Measurements from ENCODE around the gene TAOK1. TPM values are rescaled to one million over a fixed set of nuclear protein-coding genes. Genes with fewer than 3 reads are reported as not detected.
"Not testable (repeated sequence)": the region's sequence is repeated elsewhere in the genome, so short reads cannot be mapped to it uniquely, and the experiment has no call there.

The TAOK1 gene
- total RNA-seq, 3 donors from 2014 or later (not counting 1 experiment from before 2014, with no cell fraction given), result 55.4 to 76.9 (median 70.0) TPM

DNA sequence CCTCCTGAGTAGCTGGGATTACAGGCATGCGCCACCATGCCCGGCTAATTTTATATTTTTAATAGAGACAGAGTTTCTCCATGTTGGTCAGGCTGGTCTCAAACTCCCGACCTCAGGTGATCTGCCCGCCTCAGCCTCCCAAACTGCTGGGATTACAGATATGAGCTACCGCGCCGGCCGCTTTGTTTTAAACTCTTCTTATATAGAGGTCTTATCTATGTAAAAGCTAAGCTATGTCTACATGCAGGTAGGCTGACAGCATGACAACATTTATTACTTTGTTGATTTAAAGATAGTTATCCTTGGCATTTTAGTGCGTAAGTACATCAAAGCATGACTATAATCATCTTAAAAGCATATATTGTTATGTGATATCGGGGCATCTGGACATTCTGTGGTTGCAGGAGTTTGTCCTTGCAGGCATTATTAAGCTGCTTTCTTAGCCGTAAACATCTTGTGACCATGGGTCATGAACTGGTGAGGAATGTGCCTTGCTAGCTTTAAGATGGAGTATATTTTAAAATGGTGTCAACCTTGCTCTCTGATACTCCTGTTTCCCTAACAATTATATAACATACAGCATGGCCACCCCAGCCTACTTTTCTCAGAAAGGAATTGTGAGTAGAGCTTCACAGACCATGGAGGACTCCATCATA is 45.8 kb upstream of the TAOK1 start:
- no peaks in the 10 kb centered on the region for H3K36me3 Mint-ChIP-seq
- WGBS (ENCODE audit: insufficient coverage), result 100% methylated on average over 5 of the region's 11 CpGs
- TF ChIP-seq, protein P1, sequence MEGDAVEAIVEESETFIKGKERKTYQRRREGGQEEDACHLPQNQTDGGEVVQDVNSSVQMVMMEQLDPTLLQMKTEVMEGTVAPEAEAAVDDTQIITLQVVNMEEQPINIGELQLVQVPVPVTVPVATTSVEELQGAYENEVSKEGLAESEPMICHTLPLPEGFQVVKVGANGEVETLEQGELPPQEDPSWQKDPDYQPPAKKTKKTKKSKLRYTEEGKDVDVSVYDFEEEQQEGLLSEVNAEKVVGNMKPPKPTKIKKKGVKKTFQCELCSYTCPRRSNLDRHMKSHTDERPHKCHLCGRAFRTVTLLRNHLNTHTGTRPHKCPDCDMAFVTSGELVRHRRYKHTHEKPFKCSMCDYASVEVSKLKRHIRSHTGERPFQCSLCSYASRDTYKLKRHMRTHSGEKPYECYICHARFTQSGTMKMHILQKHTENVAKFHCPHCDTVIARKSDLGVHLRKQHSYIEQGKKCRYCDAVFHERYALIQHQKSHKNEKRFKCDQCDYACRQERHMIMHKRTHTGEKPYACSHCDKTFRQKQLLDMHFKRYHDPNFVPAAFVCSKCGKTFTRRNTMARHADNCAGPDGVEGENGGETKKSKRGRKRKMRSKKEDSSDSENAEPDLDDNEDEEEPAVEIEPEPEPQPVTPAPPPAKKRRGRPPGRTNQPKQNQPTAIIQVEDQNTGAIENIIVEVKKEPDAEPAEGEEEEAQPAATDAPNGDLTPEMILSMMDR (IDR thresholded peaks at IDR 0.05), result no peak

DNA sequence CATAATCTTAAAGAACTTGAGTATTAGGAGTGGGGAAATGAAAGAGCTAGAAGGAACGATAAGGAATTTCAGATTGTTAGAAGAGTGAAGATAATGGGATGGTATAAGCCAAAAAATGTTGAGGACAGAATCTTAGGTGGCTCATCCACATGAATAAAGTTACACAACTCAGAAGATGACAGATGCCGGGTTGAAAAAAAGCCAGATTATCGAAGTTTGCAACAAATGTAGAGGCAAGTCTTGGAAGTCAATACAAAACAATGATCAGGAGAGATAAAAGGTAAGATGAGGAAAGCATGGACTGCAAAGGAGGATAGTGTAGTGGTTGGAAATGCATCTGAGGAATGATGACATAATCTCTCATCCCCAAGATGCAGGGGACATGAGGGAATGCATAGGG is 45.1 kb upstream of the TAOK1 start:
- intact Hi-C loops (cut with micrococcal nuclease), result no loop called here
- Histone ChIP-seq H3K27ac (ENCODE audit: low read length) (no peak overlapping the region), H3K4me3 (ENCODE audit: low read length) (no peak overlapping the region), H3K4me1 (ENCODE audit: control insufficient read depth, insufficient read depth, low read length) (no peaks in the 10 kb centered on the region), H3K27me3 (ENCODE audit: control insufficient read depth, insufficient read depth, low read length) (no peaks in the 10 kb centered on the region), H3K36me3 (ENCODE audit: control insufficient read depth, insufficient read depth, low read length) (no peaks in the 10 kb centered on the region), H3K9me3 (ENCODE audit: control insufficient read depth, insufficient read depth, low read length) (no peaks in the 10 kb centered on the region)
- ATAC-seq, result no peak
- Mint-ChIP-seq H3K4me1 (no peaks in the 10 kb centered on the region), H3K9me3 (no peaks in the 10 kb centered on the region), H3K4me3 (no peak overlapping the region), H3K36me3 (no peaks in the 10 kb centered on the region), H3K27me3 (ENCODE audit: low read depth in 2 of 2) (peaks cover 5 to 9% of the 10 kb centered on the region in 2 donors), H3K27ac (no peak overlapping the region)
- 89% methylated on average over 3 of the region's 3 CpGs for WGBS (ENCODE audit: insufficient coverage)
- TF ChIP-seq, protein P1 (IDR thresholded peaks at IDR 0.05), result no peak
- no peak for DNase-seq

More for the DNA sequence above, 45.8 kb upstream of the TAOK1 start:
- ATAC-seq (no peak), DNase-seq (no peak)
- no peaks in the 10 kb centered on the region for H3K9me3 ChIP-seq (ENCODE audit: control insufficient read depth, insufficient read depth, low read length)
- no peaks in the 10 kb centered on the region for H3K27me3 ChIP-seq (ENCODE audit: control insufficient read depth, insufficient read depth, low read length)
- H3K4me3 ChIP-seq (ENCODE audit: low read length), result no peak overlapping the region
- H3K9me3 Mint-ChIP-seq, result no peaks in the 10 kb centered on the region
- no peak overlapping the region for H3K27ac ChIP-seq (ENCODE audit: low read length)
- H3K27ac Mint-ChIP-seq, result no peak overlapping the region
- H3K27me3 Mint-ChIP-seq (ENCODE audit: low read depth in 2 of 2), result peaks cover 5 to 9% of the 10 kb centered on the region in 2 donors
- intact Hi-C loops (cut with micrococcal nuclease), result no loop called here
- H3K4me3 Mint-ChIP-seq, result no peak overlapping the region
- no peaks in the 10 kb centered on the region for H3K36me3 ChIP-seq (ENCODE audit: control insufficient read depth, insufficient read depth, low read length)
- H3K4me1 ChIP-seq (ENCODE audit: control insufficient read depth, insufficient read depth, low read length), result no peaks in the 10 kb centered on the region
- no peaks in the 10 kb centered on the region for H3K4me1 Mint-ChIP-seq

DNA sequence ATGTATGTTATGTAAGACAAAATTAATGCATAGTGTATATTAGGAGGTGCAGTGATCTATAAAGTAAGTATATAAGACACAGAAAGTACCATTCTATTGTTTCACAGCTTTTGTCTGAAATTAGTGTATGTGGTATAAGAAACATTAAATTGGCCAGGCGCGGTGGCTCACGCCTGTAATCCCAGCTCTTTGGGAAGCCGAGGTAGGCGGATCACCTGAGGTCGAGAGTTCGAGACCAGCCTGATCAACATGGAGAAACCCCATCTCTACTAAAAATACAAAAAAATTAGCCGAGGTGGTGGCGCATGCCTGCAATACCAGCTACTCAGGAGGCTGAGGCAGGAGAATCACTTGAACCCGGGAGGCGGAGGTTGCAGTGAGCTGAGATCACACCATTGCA is 44.7 kb upstream of the TAOK1 start:
- H3K9me3 Mint-ChIP-seq; H3K4me3 Mint-ChIP-seq; H3K27ac ChIP-seq (ENCODE audit: low read length); H3K9me3 ChIP-seq (ENCODE audit: control insufficient read depth, insufficient read depth, low read length); H3K27me3 ChIP-seq (ENCODE audit: control insufficient read depth, insufficient read depth, low read length); H3K4me1 Mint-ChIP-seq; ATAC-seq; H3K4me1 ChIP-seq (ENCODE audit: control insufficient read depth, insufficient read depth, low read length); intact Hi-C loops (cut with micrococcal nuclease); H3K27ac Mint-ChIP-seq; H3K4me3 ChIP-seq (ENCODE audit: low read length); DNase-seq; H3K27me3 Mint-ChIP-seq (ENCODE audit: low read depth in 2 of 2); H3K36me3 Mint-ChIP-seq; H3K36me3 ChIP-seq (ENCODE audit: control insufficient read depth, insufficient read depth, low read length): not testable (repeated sequence)
- WGBS (ENCODE audit: insufficient coverage), result 94% methylated on average over 11 of the region's 11 CpGs

DNA sequence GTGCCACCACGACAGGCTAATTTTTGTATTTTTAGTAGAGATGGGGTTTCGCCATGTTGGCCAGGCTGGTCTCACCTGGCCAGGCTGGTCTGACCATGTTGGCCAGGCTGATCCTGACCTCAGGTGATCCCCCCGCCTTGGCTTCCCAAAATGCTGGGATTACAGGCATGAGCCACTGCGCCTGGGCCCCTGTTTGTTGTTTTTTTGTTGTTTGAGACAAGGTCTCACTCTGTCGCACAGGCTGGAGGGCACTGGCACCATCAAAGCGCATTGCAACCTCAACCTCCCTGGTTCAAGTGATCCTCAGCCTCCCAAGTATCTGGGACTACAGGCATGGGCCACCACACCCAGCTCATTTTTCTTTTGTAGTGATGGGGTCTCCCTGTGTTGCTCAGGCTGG is 43.7 kb upstream of the TAOK1 start:
- Histone ChIP-seq H3K4me1 (ENCODE audit: control insufficient read depth, insufficient read depth, low read length) (no peaks in the 10 kb centered on the region), H3K27ac (ENCODE audit: low read length) (no peak overlapping the region), H3K4me3 (ENCODE audit: low read length) (no peak overlapping the region), H3K36me3 (ENCODE audit: control insufficient read depth, insufficient read depth, low read length) (no peaks in the 10 kb centered on the region), H3K9me3 (ENCODE audit: control insufficient read depth, insufficient read depth, low read length) (no peaks in the 10 kb centered on the region), H3K27me3 (ENCODE audit: control insufficient read depth, insufficient read depth, low read length) (no peaks in the 10 kb centered on the region)
- ATAC-seq (no peak), DNase-seq (no peak)
- H3K4me1 Mint-ChIP-seq, result no peaks in the 10 kb centered on the region
- H3K27ac Mint-ChIP-seq, result no peak overlapping the region
- H3K4me3 Mint-ChIP-seq, result no peak overlapping the region
- intact Hi-C loops (cut with micrococcal nuclease), result no loop called here
- TF ChIP-seq, protein P1 (IDR thresholded peaks at IDR 0.05), result no peak
- 95% methylated on average over 6 of the region's 6 CpGs for WGBS (ENCODE audit: insufficient coverage)
- H3K36me3 Mint-ChIP-seq, result no peaks in the 10 kb centered on the region
- H3K9me3 Mint-ChIP-seq, result no peaks in the 10 kb centered on the region
- peaks cover 9% of the 10 kb centered on the region in 2 donors for H3K27me3 Mint-ChIP-seq (ENCODE audit: low read depth in 2 of 2)
